Stimulated activated memory B cell treated with anti-CD40 and anti-IgM and Interleukin-4, amounts not matched to agents 10 μg/mL and 1 μg/mL and 100 μg/mL, for 72 hours (primary cell): ENCODE measurements around the gene MNS1.
"Not testable (repeated sequence)": the region's sequence is repeated elsewhere in the genome, so short reads cannot be mapped to it uniquely, and the experiment has no call there.

Source experiments
- ATAC-seq: fragments of 150-1000 bp; cut with Tn5 transposase; 2 replicates; pipeline ENCODE4 v1.10.0; 2021
- H3K27ac Mint-ChIP-seq: one replicate; pipeline ENCODE4 v1.8.0; 2022; ENCODE audit warnings: mild to moderate bottlenecking, mixed read lengths
- H3K27me3 Mint-ChIP-seq: one replicate; pipeline ENCODE4 v1.8.0; 2022; ENCODE audit warnings: mixed read lengths
- H3K36me3 Mint-ChIP-seq: one replicate; pipeline ENCODE4 v1.8.0; 2022; ENCODE audit warnings: mixed read lengths
- H3K4me1 Mint-ChIP-seq: one replicate; pipeline ENCODE4 v1.8.0; 2022; ENCODE audit warnings: mixed read lengths
- H3K4me3 Mint-ChIP-seq: one replicate; pipeline ENCODE4 v1.8.0; 2022; ENCODE audit warnings: mild to moderate bottlenecking, moderate library complexity, mixed read lengths
- H3K9me3 Mint-ChIP-seq: one replicate; pipeline ENCODE4 v1.8.0; 2022; ENCODE audit warnings: mixed read lengths

The MNS1 gene

DNA sequence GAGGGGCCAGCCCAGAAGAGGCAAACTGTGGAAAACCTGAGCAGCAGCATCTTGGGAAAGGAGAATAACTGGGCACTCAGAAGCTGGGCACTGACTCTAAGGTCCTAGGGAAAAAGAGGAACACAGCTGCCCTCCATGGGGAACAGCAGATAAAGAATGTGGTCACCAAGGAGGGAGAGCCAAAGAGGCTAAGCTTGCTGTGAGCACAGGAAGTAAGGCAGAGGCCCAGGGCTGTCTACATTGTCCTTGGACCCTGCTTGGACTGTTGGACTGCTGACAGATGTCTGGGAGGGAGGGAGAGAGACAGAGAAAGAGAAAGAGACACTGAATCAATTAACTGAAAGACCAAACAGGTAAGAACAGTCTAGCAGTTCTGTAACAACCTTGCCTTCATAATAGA, 4.5 kb upstream of the MNS1 start:
- Mint-ChIP-seq H3K4me1 (peaks cover 17% of the 10 kb centered on the region), H3K27me3 (no peaks in the 10 kb centered on the region), H3K4me3 (no peak overlapping the region), H3K27ac (no peak overlapping the region), H3K36me3 (no peaks in the 10 kb centered on the region), H3K9me3 (no peaks in the 10 kb centered on the region)
- ATAC-seq, result no peak

GRCh38 chr15:56468401-56468800, 3.5 kb upstream of the MNS1 start:
- H3K4me3 Mint-ChIP-seq, result peak overlapping the region; percentile 73
- peak overlapping the region; percentile 69 for H3K27ac Mint-ChIP-seq
- H3K4me1 Mint-ChIP-seq, result peaks cover 20% of the 10 kb centered on the region
- no peaks in the 10 kb centered on the region for H3K36me3 Mint-ChIP-seq
- no peaks in the 10 kb centered on the region for H3K9me3 Mint-ChIP-seq
- ATAC-seq, result no peak
- H3K27me3 Mint-ChIP-seq, result no peaks in the 10 kb centered on the region

- no peaks in the 10 kb centered on the region for H3K36me3 Mint-ChIP-seq
- H3K27ac Mint-ChIP-seq, result no peak overlapping the region
- peaks cover 20% of the 10 kb centered on the region for H3K4me1 Mint-ChIP-seq
- no peaks in the 10 kb centered on the region for H3K9me3 Mint-ChIP-seq
- no peak for ATAC-seq
- H3K27me3 Mint-ChIP-seq, result no peaks in the 10 kb centered on the region
- no peak overlapping the region for H3K4me3 Mint-ChIP-seq
Measured at GRCh38 chr15:56467616-56468015, 2.7 kb upstream of the MNS1 start.

DNA sequence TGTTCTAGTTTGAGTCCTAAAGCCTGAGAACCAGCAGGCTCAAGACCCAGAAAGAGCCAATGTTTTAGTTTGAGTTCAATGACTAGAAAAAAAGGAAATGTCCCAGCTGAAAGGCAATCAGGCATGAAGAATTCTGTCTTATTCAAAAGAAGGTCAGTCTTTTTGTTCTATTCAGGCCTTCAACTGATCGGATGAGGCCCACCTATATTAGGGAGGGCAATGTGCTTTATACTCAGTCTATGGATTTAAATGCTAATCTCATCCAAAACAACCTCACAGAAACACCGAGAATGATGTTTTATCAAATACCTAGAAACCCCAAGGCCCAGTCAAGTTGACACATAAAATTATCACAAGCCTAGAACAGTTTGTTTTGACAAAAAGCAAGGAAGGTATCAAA, 4.0 kb downstream of the MNS1 start:
- Mint-ChIP-seq H3K4me1 (peaks cover 10% of the 10 kb centered on the region), H3K36me3 (peaks cover 18% of the 10 kb centered on the region), H3K4me3 (no peak overlapping the region), H3K9me3 (peaks cover 3% of the 10 kb centered on the region), H3K27me3 (no peaks in the 10 kb centered on the region), H3K27ac (no peak overlapping the region)
- ATAC-seq, result no peak

GRCh38 chr15:56460071-56460470, 4.9 kb downstream of the MNS1 start:
- Mint-ChIP-seq H3K9me3 (peaks cover 3% of the 10 kb centered on the region), H3K27ac (no peak overlapping the region), H3K4me1 (peaks cover 9% of the 10 kb centered on the region), H3K27me3 (no peaks in the 10 kb centered on the region), H3K36me3 (peaks cover 23% of the 10 kb centered on the region), H3K4me3 (no peak overlapping the region)
- no peak for ATAC-seq

DNA sequence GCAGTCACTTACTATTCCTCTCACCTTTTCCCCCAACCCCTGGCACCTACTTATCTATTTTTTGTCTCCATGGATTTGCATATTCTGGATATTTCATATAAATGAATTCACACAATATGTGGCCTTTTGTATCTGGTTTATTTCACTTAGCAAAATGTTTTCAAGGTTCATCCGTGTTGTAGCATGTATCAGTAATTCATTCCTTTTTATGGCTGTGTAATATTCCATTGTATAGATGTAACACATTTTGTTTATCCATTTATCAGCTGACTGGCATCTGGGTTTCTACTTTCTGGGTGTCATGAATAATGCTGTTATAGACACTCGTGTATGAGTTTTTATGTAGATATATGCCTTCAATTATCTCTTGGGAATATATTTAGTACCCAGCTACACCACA, 5.8 kb downstream of the MNS1 start:
- Mint-ChIP-seq H3K36me3 (peaks cover 23% of the 10 kb centered on the region), H3K4me3 (no peak overlapping the region), H3K4me1 (no peaks in the 10 kb centered on the region), H3K27me3 (no peaks in the 10 kb centered on the region), H3K27ac (no peak overlapping the region), H3K9me3 (peaks cover 3% of the 10 kb centered on the region)
- ATAC-seq, result no peak

DNA sequence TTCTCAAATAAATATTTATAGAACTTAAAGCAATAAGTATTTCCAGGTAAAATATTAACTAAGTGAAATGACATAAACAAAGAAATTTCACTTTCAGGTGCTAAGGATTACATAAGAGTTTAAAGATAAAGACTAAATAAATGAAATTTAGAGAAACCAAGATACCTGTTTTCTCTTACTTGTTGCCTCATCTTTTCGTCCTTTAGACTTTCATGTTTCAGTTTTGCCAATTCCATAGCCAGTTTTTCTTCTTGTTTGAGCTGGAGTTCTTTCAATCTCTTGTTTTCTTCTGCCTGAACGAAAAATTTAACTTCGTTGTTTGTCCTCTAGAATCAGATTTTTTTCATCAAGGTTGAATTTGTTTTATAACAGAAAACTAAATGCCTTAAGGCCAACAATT, 8.7 kb downstream of the MNS1 start:
- Mint-ChIP-seq H3K27me3 (no peaks in the 10 kb centered on the region), H3K4me3 (no peak overlapping the region), H3K9me3 (peaks cover 3% of the 10 kb centered on the region), H3K36me3 (peaks cover 23% of the 10 kb centered on the region), H3K4me1 (no peaks in the 10 kb centered on the region), H3K27ac (no peak overlapping the region)
- ATAC-seq, result no peak

DNA sequence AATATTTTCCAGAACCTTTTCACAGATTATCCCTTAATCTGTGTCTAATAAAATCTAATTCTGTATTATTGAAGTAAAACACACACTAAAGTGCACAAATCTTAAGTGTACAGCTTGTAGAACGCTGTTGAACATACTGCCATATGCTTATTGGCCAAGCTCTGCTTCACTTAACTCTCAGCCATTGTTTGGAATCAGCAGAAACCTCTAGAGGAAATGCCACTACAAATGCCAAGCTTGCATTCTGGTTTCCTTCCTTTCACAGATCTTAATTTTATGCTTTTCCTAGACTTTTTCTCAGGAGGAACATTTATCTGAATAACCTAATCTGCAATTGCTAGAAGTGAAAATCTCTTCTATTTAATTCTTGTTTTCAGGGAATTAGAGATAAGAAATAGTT, 10.1 kb downstream of the MNS1 start:
- Mint-ChIP-seq H3K9me3 (peaks cover 3% of the 10 kb centered on the region), H3K27ac (no peak overlapping the region), H3K4me1 (no peaks in the 10 kb centered on the region), H3K36me3 (peaks cover 23% of the 10 kb centered on the region), H3K27me3 (no peaks in the 10 kb centered on the region), H3K4me3 (no peak overlapping the region)
- ATAC-seq, result no peak

DNA sequence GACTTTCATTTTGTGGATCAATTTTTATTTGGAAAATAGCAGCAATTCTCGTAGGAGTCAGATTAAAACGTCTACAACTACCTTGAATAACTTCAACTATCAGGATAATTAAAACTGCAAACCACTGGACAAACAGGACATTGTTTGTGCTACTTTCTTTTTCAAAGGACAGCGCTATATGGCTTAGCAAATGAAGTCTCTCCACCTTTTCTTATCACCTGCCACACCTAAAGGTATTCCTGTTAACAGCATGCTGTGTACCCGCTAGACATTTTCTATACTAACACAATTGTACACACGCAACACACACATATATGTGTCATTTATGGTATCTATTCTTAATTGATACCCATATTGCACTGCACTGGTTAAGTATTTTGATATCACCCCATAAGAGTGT, 19.2 kb downstream of the MNS1 start:
- no peaks in the 10 kb centered on the region for H3K4me1 Mint-ChIP-seq

DNA sequence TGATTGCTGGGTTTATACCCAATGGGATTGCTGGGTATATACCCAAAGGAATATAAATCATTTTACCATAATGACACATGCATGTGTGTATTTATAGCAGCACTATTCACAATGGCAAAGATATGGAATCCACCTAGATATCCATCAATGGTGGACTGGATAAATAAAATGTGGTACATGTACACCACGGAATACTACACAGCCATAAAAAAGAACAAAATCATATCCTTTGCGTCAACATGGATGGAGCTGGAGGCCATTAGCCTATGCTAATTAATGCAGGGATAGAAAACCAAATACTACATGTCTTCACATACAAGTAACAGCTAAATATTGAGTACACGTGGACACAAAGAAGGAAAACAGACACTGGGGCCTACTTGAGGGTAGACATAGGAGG, 22.6 kb downstream of the MNS1 start:
- Mint-ChIP-seq H3K9me3 (peaks cover 8% of the 10 kb centered on the region), H3K4me1 (no peaks in the 10 kb centered on the region), H3K36me3 (peaks cover 20% of the 10 kb centered on the region), H3K27ac (no peak overlapping the region), H3K27me3 (no peaks in the 10 kb centered on the region), H3K4me3 (no peak overlapping the region)
- no peak for ATAC-seq

More for the DNA sequence above, 19.2 kb downstream of the MNS1 start:
- Mint-ChIP-seq H3K27ac (no peak overlapping the region), H3K4me3 (no peak overlapping the region), H3K36me3 (peaks cover 10% of the 10 kb centered on the region), H3K27me3 (no peaks in the 10 kb centered on the region), H3K9me3 (peaks cover 3% of the 10 kb centered on the region)
- ATAC-seq, result no peak

GRCh38 chr15:56440214-56440770, 24.6 kb downstream of the MNS1 start:
- Mint-ChIP-seq H3K36me3 (peaks cover 29% of the 10 kb centered on the region), H3K27ac (no peak overlapping the region), H3K4me3 (no peak overlapping the region), H3K27me3 (no peaks in the 10 kb centered on the region), H3K4me1 (no peaks in the 10 kb centered on the region), H3K9me3 (peaks cover 8% of the 10 kb centered on the region)
- no peak for ATAC-seq

GRCh38 chr15:56432304-56432703, 32.6 kb downstream of the MNS1 start:
- Mint-ChIP-seq H3K4me1 (no peaks in the 10 kb centered on the region), H3K27ac (no peak overlapping the region), H3K36me3 (peaks cover 40% of the 10 kb centered on the region), H3K9me3 (no peaks in the 10 kb centered on the region), H3K4me3 (no peak overlapping the region), H3K27me3 (no peaks in the 10 kb centered on the region)
- ATAC-seq, result no peak

GRCh38 chr15:56428821-56429458, 36.0 kb downstream of the MNS1 start:
- no peak overlapping the region for H3K4me3 Mint-ChIP-seq
- H3K4me1 Mint-ChIP-seq, result peaks cover 12% of the 10 kb centered on the region
- H3K36me3 Mint-ChIP-seq, result peaks cover 52% of the 10 kb centered on the region

DNA sequence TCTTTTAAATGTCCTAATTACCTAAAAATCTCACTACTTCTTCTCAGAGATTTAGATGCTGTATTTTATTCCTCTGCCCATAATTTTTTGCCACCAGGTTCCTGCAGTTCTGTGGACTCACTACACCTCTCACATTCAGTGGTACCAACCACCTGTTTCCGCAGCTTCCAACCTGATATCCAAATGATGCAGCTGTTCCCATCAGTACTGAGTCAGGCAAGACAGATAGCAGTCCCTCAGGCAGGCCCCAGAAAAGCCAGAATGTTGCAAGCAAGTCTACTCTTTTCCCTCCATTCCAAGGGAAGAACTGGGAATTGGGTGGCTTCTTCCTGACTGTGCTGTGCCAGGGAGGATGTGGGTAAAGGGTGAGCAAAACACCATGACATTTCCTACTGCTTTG, 39.0 kb downstream of the MNS1 start:
- Mint-ChIP-seq H3K4me1 (peaks cover 12% of the 10 kb centered on the region), H3K27me3 (no peaks in the 10 kb centered on the region), H3K9me3 (peaks cover 12% of the 10 kb centered on the region), H3K4me3 (no peak overlapping the region), H3K27ac (peak overlapping the region; percentile 52), H3K36me3 (peaks cover 62% of the 10 kb centered on the region)
- no peak for ATAC-seq

More at GRCh38 chr15:56428821-56429458, 36.0 kb downstream of the MNS1 start:
- peaks cover 7% of the 10 kb centered on the region for H3K9me3 Mint-ChIP-seq
- no peak for ATAC-seq
- H3K27ac Mint-ChIP-seq, result no peak overlapping the region
- no peaks in the 10 kb centered on the region for H3K27me3 Mint-ChIP-seq

GRCh38 chr15:56425276-56425675, 39.7 kb downstream of the MNS1 start:
- Mint-ChIP-seq H3K27ac (no peak overlapping the region), H3K4me3 (no peak overlapping the region), H3K9me3 (peaks cover 12% of the 10 kb centered on the region), H3K27me3 (no peaks in the 10 kb centered on the region), H3K36me3 (peaks cover 69% of the 10 kb centered on the region), H3K4me1 (peaks cover 12% of the 10 kb centered on the region)
- ATAC-seq, result no peak

DNA sequence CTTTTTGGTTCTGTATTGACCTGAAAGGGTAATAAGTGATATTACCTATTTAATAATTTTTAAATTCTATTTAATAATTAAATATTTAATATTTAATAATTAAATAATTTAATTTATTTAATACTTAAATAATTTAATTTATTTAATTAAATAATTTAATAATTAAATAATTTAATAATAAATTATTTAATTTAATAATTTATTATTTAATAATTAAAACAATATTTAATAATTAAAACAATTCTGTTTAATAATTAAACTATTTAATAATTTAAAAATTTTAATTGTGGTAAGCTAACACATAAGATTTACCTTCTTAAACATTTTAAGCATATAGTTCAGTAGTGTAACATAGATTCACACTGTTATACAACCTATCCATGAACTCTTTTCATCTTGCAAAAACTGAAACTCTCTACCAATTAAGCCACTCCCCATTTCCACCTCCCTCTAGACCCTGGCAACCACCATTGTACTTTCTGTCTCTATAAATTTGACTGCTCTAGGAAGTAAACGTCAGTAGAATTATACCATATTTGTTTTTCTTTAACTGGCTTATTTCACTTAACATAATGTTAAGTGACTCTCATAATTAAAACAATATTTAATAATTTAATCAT, 51.7 kb downstream of the MNS1 start:
- ATAC-seq, H3K4me3 Mint-ChIP-seq, H3K27me3 Mint-ChIP-seq: not testable (repeated sequence)

More for the DNA sequence above, 51.7 kb downstream of the MNS1 start:
- H3K9me3 Mint-ChIP-seq, H3K27ac Mint-ChIP-seq: not testable (repeated sequence)
- H3K4me1 Mint-ChIP-seq, result peaks cover 29% of the 10 kb centered on the region
- H3K36me3 Mint-ChIP-seq, result peaks cover 54% of the 10 kb centered on the region
